IPS-20b (cell line): ENCODE results near the gene COL6A1.
"Not testable (repeated sequence)": the region's sequence is repeated elsewhere in the genome, so short reads cannot be mapped to it uniquely, and the experiment has no call there.

Experiments used
- H3K27ac ChIP-seq: one replicate; pipeline ENCODE4 v1.5.1; 2013; ENCODE audit warnings: low read length
- H3K27me3 ChIP-seq: 2 replicates; pipeline ENCODE4 v1.6.1; 2013; ENCODE audit warnings: mild to moderate bottlenecking, low read length, inconsistent platforms; ENCODE audit not compliant: insufficient read depth
- H3K36me3 ChIP-seq: 2 replicates; pipeline ENCODE4 v1.6.1; 2013; ENCODE audit warnings: low read depth, mild to moderate bottlenecking, inconsistent platforms, low read length, moderate library complexity; ENCODE audit not compliant: insufficient read depth
- H3K4me1 ChIP-seq: 2 replicates; pipeline ENCODE4 v1.6.1; 2013; ENCODE audit warnings: mild to moderate bottlenecking, control low read depth, inconsistent platforms, low read length, moderate library complexity; ENCODE audit not compliant: insufficient read depth
- H3K4me3 ChIP-seq: 2 replicates; pipeline ENCODE4 v1.5.1; 2013; ENCODE audit warnings: mild to moderate bottlenecking, low read length, inconsistent platforms
- H3K9ac ChIP-seq: 2 replicates; pipeline ENCODE4 v1.6.1; 2013; ENCODE audit warnings: low read depth, mild to moderate bottlenecking, inconsistent platforms, low read length, moderate library complexity
- H3K9me3 ChIP-seq: 2 replicates; pipeline ENCODE4 v1.6.1; 2013; ENCODE audit warnings: mild to moderate bottlenecking, low read depth, low read length, inconsistent platforms; ENCODE audit not compliant: insufficient read depth

COL6A1 gene

GRCh38 chr21:45972716-45973474, 8.7 kb upstream of the COL6A1 start:
- no peak overlapping the region for H3K27ac ChIP-seq
- H3K9me3 ChIP-seq, result no peaks in the 10 kb centered on the region
- H3K4me1 ChIP-seq, result peaks cover 10% of the 10 kb centered on the region; the same call in 1 of the 2 replicates
- H3K4me3 ChIP-seq, result peak overlapping the region; percentile 75
- no peaks in the 10 kb centered on the region for H3K36me3 ChIP-seq
- peak overlapping the region; percentile 45; the same call in 1 of the 2 replicates for H3K9ac ChIP-seq
- H3K27me3 ChIP-seq, result peaks cover 58% of the 10 kb centered on the region

GRCh38 chr21:45973475-45974072, 8.0 kb upstream of the COL6A1 start:
- peaks cover 58% of the 10 kb centered on the region for H3K27me3 ChIP-seq
- H3K9ac ChIP-seq, result peak overlapping the region; percentile 70; the same call in 1 of the 2 replicates
- peak overlapping the region; percentile 75 for H3K4me3 ChIP-seq
- H3K27ac ChIP-seq, result no peak overlapping the region
- peaks cover 10% of the 10 kb centered on the region; the same call in 1 of the 2 replicates for H3K4me1 ChIP-seq
- no peaks in the 10 kb centered on the region for H3K36me3 ChIP-seq
- no peaks in the 10 kb centered on the region for H3K9me3 ChIP-seq

- peaks cover 10% of the 10 kb centered on the region; the same call in 1 of the 2 replicates for H3K4me1 ChIP-seq
- H3K4me3 ChIP-seq, result peak overlapping the region; percentile 75
Measured at GRCh38 chr21:45974073-45975019, 7.2 kb upstream of the COL6A1 start.

GRCh38 chr21:45975020-45975666, 6.4 kb upstream of the COL6A1 start:
- Histone ChIP-seq H3K9me3 (no peaks in the 10 kb centered on the region), H3K36me3 (no peaks in the 10 kb centered on the region), H3K27me3 (peaks cover 67% of the 10 kb centered on the region), H3K4me1 (peaks cover 10% of the 10 kb centered on the region; the same call in 1 of the 2 replicates), H3K4me3 (peak overlapping the region; percentile 75), H3K27ac (no peak overlapping the region), H3K9ac (peak overlapping the region; percentile 70)

More at GRCh38 chr21:45974073-45975019, 7.2 kb upstream of the COL6A1 start:
- H3K27me3 ChIP-seq, result peaks cover 59% of the 10 kb centered on the region
- H3K27ac ChIP-seq, result no peak overlapping the region
- H3K9me3 ChIP-seq, result no peaks in the 10 kb centered on the region
- H3K9ac ChIP-seq, result peak overlapping the region; percentile 70
- H3K36me3 ChIP-seq, result no peaks in the 10 kb centered on the region

- not testable (repeated sequence) for H3K9me3 ChIP-seq, H3K27ac ChIP-seq, H3K36me3 ChIP-seq
- Histone ChIP-seq H3K4me3 (peak overlapping the region; percentile 75; the same call in 1 of the 2 replicates), H3K4me1 (peaks cover 13% of the 10 kb centered on the region), H3K9ac (peak overlapping the region; percentile 70; the same call in 1 of the 2 replicates), H3K27me3 (peaks cover 74% of the 10 kb centered on the region)
Measured at GRCh38 chr21:45975667-45976409, 5.7 kb upstream of the COL6A1 start.

GRCh38 chr21:45976701-45977311, 4.8 kb upstream of the COL6A1 start:
- Histone ChIP-seq H3K27ac (no peak overlapping the region), H3K9me3 (no peaks in the 10 kb centered on the region), H3K9ac (no peak overlapping the region; the same call in 1 of the 2 replicates), H3K27me3 (peaks cover 69% of the 10 kb centered on the region), H3K4me1 (peaks cover 15% of the 10 kb centered on the region), H3K36me3 (no peaks in the 10 kb centered on the region), H3K4me3 (peak overlapping the region; percentile 62)

GRCh38 chr21:45977396-45977795, 4.2 kb upstream of the COL6A1 start:
- Histone ChIP-seq H3K36me3 (no peaks in the 10 kb centered on the region), H3K27me3 (peaks cover 69% of the 10 kb centered on the region), H3K4me3 (peak overlapping the region; percentile 26; the same call in 1 of the 2 replicates), H3K9me3 (no peaks in the 10 kb centered on the region), H3K27ac (no peak overlapping the region), H3K9ac (no peak overlapping the region), H3K4me1 (peaks cover 10% of the 10 kb centered on the region)

GRCh38 chr21:45979141-45979631, 2.4 kb upstream of the COL6A1 start:
- no peak overlapping the region for H3K4me3 ChIP-seq
- peaks cover 10% of the 10 kb centered on the region for H3K4me1 ChIP-seq
- no peaks in the 10 kb centered on the region for H3K9me3 ChIP-seq
- no peak overlapping the region for H3K27ac ChIP-seq
- no peak overlapping the region for H3K9ac ChIP-seq
- H3K36me3 ChIP-seq, result no peaks in the 10 kb centered on the region
- H3K27me3 ChIP-seq, result peaks cover 61% of the 10 kb centered on the region

GRCh38 chr21:45979651-45980050, 1.9 kb upstream of the COL6A1 start:
- H3K36me3 ChIP-seq, result peaks cover 4% of the 10 kb centered on the region; the same call in 1 of the 2 replicates
- no peaks in the 10 kb centered on the region for H3K9me3 ChIP-seq
- no peak overlapping the region for H3K27ac ChIP-seq
- peaks cover 56% of the 10 kb centered on the region for H3K27me3 ChIP-seq
- H3K4me1 ChIP-seq, result peaks cover 9% of the 10 kb centered on the region
- H3K9ac ChIP-seq, result no peak overlapping the region
- no peak overlapping the region for H3K4me3 ChIP-seq

GRCh38 chr21:45980271-45980670, 1.3 kb upstream of the COL6A1 start:
- Histone ChIP-seq H3K9ac (no peak overlapping the region), H3K27me3 (peaks cover 50% of the 10 kb centered on the region), H3K36me3 (peaks cover 10% of the 10 kb centered on the region; the same call in 1 of the 2 replicates), H3K9me3 (no peaks in the 10 kb centered on the region), H3K4me1 (peaks cover 5% of the 10 kb centered on the region), H3K4me3 (no peak overlapping the region), H3K27ac (no peak overlapping the region)
